H1 (cell line): ENCODE results near the gene ANO6. TPM values are rescaled to one million over a fixed set of nuclear protein-coding genes. Genes with fewer than 3 reads are reported as not detected.

Source experiments
- CTCF ChIA-PET: fragments of 300-600 bp; sonication (Branson Sonifier 250); formaldehyde crosslinking; loops from one replicate; lab custom pipeline; 2021; ENCODE audit not compliant: partially characterized antibody; lab: Charles Lee
- POLR2A ChIA-PET: fragments of 300-600 bp; sonication (Branson Sonifier 250); formaldehyde crosslinking; loops from one replicate; lab custom pipeline; 2021; ENCODE audit warnings: inconsistent platforms; ENCODE audit not compliant: partially characterized antibody; lab: Charles Lee
- DNase-seq, 2 experiments: peaks; one replicate each; pipeline versions ENCODE4 v3.0.0 to v3.0.0-alpha.2; 2010 to 2022; ENCODE audit warnings: low spot score in 2 of 2, low read depth in 1 of 2, mixed read lengths in 1 of 2
- FAIRE-seq: peaks from 2 replicates; lab custom pipeline; 2011; peaks lifted over from hg19 to GRCh38; lab: Jason Lieb, UNC
- H2AFZ ChIP-seq: 2 replicates; pipeline ENCODE4 v1.8.1; 2012; ENCODE audit warnings: low read length, inconsistent platforms
- H2AK5ac ChIP-seq: 2 replicates; pipeline ENCODE4 v1.6.1; 2013; ENCODE audit warnings: low read depth, low read length
- H2BK120ac ChIP-seq: replicated peaks from 2 replicates; pipeline ENCODE3; 2013; ENCODE audit warnings: low read depth, low read length, inconsistent platforms
- H2BK12ac ChIP-seq: 2 replicates; pipeline ENCODE4 v1.6.1; 2013; ENCODE audit warnings: low read depth, low read length
- H2BK15ac ChIP-seq: 2 replicates; pipeline ENCODE4 v1.6.1; 2013; ENCODE audit warnings: low read length
- H2BK20ac ChIP-seq: 2 replicates; pipeline ENCODE4 v1.6.1; 2013; ENCODE audit warnings: low read length
- H2BK5ac ChIP-seq: 2 replicates; pipeline ENCODE4 v1.6.1; 2013; ENCODE audit warnings: low read depth, low read length
- H3K14ac ChIP-seq: 2 replicates; pipeline ENCODE4 v1.6.1; 2013; ENCODE audit warnings: inconsistent platforms; ENCODE audit not compliant: insufficient read length
- H3K18ac ChIP-seq: 2 replicates; pipeline ENCODE4 v1.6.1; 2013; ENCODE audit warnings: low read length; ENCODE audit errors: extremely low read depth
- H3K23ac ChIP-seq: 2 replicates; pipeline ENCODE4 v1.6.1; 2013; ENCODE audit warnings: inconsistent platforms; ENCODE audit not compliant: insufficient read length
- H3K23me2 ChIP-seq: 2 replicates; pipeline ENCODE4 v1.6.1; 2013; ENCODE audit warnings: low read depth, low read length
- H3K27ac ChIP-seq: 2 replicates; pipeline ENCODE4 v1.6.1; 2011; ENCODE audit warnings: low read depth, low read length, inconsistent platforms
- H3K27me3 ChIP-seq, 4 experiments: replicated peaks in 1 of 4; 1 replicate in 1 of 4; 2 replicates in 3 of 4; pipeline versions ENCODE4 v1.6.1 to v1.8.1; 2011 to 2013; ENCODE audit warnings: low read length in 3 of 4, mild to moderate bottlenecking in 3 of 4, inconsistent platforms in 2 of 4, mixed read lengths in 2 of 4, moderate library complexity in 1 of 4; ENCODE audit not compliant: control insufficient read depth in 3 of 4, insufficient read depth in 3 of 4; ENCODE audit errors: extremely low read depth in 1 of 4
- H3K36me3 ChIP-seq, 4 experiments: 2 replicates each; pipeline versions ENCODE4 v1.6.1 to v1.8.1; 2011 to 2013; ENCODE audit warnings: mild to moderate bottlenecking in 4 of 4, low read length in 3 of 4, moderate library complexity in 2 of 4, control low read depth in 1 of 4, inconsistent platforms in 1 of 4; ENCODE audit not compliant: insufficient read depth in 4 of 4, control insufficient read depth in 2 of 4
- H3K4ac ChIP-seq: replicated peaks from 2 replicates; pipeline ENCODE3; 2013; ENCODE audit warnings: low read length, low read depth, mixed read lengths, inconsistent platforms; ENCODE audit not compliant: insufficient read length
- H3K4me1 ChIP-seq, 4 experiments: replicated peaks in 1 of 4; 1 replicate in 1 of 4; 2 replicates in 3 of 4; pipeline versions ENCODE4 v1.6.1 to v1.8.1; 2011 to 2013; ENCODE audit warnings: low read length in 3 of 4, inconsistent platforms in 2 of 4, mixed read lengths in 1 of 4; ENCODE audit not compliant: insufficient read depth in 4 of 4, control insufficient read depth in 3 of 4
- H3K4me2 ChIP-seq, 2 experiments: 2 replicates each; pipeline versions ENCODE4 v1.6.1 to v1.8.1; 2011 to 2013; ENCODE audit warnings: low read depth in 2 of 2, low read length in 2 of 2, control low read depth in 1 of 2, inconsistent platforms in 1 of 2, mild to moderate bottlenecking in 1 of 2; ENCODE audit not compliant: insufficient read depth in 1 of 2
- H3K4me3 ChIP-seq, 4 experiments: fragments of 200-600, 300-600 bp in 1 of 4; sonication (generic), shearing (Covaris generic), sonication (Bioruptor Twin) in 1 of 4; 2 replicates each; pipeline versions ENCODE4 v1.5.1 to v1.8.1; 2011 to 2016; ENCODE audit warnings: low read length in 4 of 4, low read depth in 3 of 4, control low read depth in 2 of 4, inconsistent platforms in 2 of 4, mild to moderate bottlenecking in 2 of 4, mixed read lengths in 1 of 4, moderate library complexity in 1 of 4; ENCODE audit not compliant: insufficient read depth in 2 of 4; ENCODE audit errors: extremely low read depth in 1 of 4
- H3K56ac ChIP-seq: replicated peaks from 2 replicates; pipeline ENCODE3; 2013; ENCODE audit warnings: low read depth, mild to moderate bottlenecking, mixed read lengths, low read length, inconsistent platforms; ENCODE audit not compliant: insufficient read length
- H3K79me1 ChIP-seq: 2 replicates; pipeline ENCODE4 v1.6.1; 2013; ENCODE audit warnings: low read depth, low read length, control low read depth
- H3K79me2 ChIP-seq, 2 experiments: 2 replicates each; pipeline versions ENCODE4 v1.6.1 to v1.8.1; 2012 to 2013; ENCODE audit warnings: low read length in 2 of 2, mild to moderate bottlenecking in 2 of 2, inconsistent platforms in 1 of 2; ENCODE audit not compliant: insufficient read depth in 2 of 2, control insufficient read depth in 1 of 2
- H3K9ac ChIP-seq, 4 experiments: replicated peaks in 1 of 4; 1 replicate in 1 of 4; 2 replicates in 3 of 4; pipeline versions ENCODE4 v1.6.1 to v1.8.1; 2011 to 2013; ENCODE audit warnings: low read depth in 3 of 4, low read length in 3 of 4, control low read depth in 2 of 4, mild to moderate bottlenecking in 2 of 4, moderate library complexity in 2 of 4, inconsistent platforms in 1 of 4; ENCODE audit errors: extremely low read depth in 1 of 4
- H3K9me3 ChIP-seq, 2 experiments: 2 replicates each; pipeline versions ENCODE4 v1.6.1 to v1.8.1; 2012 to 2013; ENCODE audit warnings: mild to moderate bottlenecking in 2 of 2, moderate library complexity in 2 of 2, control low read depth in 1 of 2, inconsistent platforms in 1 of 2, low read depth in 1 of 2, low read length in 1 of 2, mixed read lengths in 1 of 2; ENCODE audit not compliant: insufficient read depth in 2 of 2
- H4K20me1 ChIP-seq, 2 experiments: replicated peaks in 1 of 2; 2 replicates each; pipeline versions ENCODE3 to v1.8.1; 2011 to 2013; ENCODE audit warnings: inconsistent platforms in 2 of 2, low read length in 2 of 2, mild to moderate bottlenecking in 1 of 2; ENCODE audit not compliant: insufficient read depth in 2 of 2, control insufficient read depth in 1 of 2
- H4K5ac ChIP-seq: 2 replicates; pipeline ENCODE4 v1.6.1; 2013; ENCODE audit warnings: low read length, low read depth, mixed read lengths, inconsistent platforms; ENCODE audit not compliant: insufficient read length
- H4K8ac ChIP-seq: 2 replicates; pipeline ENCODE4 v1.8.0; 2013; ENCODE audit warnings: mild to moderate bottlenecking, moderate library complexity, low read length, inconsistent platforms; ENCODE audit not compliant: insufficient read depth; ENCODE audit errors: extremely low read depth
- H4K91ac ChIP-seq: replicated peaks from 2 replicates; pipeline ENCODE3; 2013; ENCODE audit warnings: low read length, mixed read lengths, inconsistent platforms; ENCODE audit not compliant: insufficient read length
- BCL11A ChIP-seq, 2 experiments: IDR thresholded peaks; one replicate each; pipeline ENCODE4 v1.6.1; 2011; ENCODE audit warnings: low read depth in 2 of 2, low read length in 2 of 2, mild to moderate bottlenecking in 2 of 2
- CBX5 ChIP-seq: fragments of 300-800, 300-1000 bp; sonication (generic); IDR thresholded peaks from 2 replicates; pipeline ENCODE4 v1.7.1; 2016; ENCODE audit warnings: antibody characterized with exemption, low read length, low read depth
- CHD1 ChIP-seq: IDR thresholded peaks from 2 replicates; pipeline ENCODE4 v1.6.1; 2012; ENCODE audit warnings: low read depth, low read length, improper control_type of control experiment
- E2F6 ChIP-seq: IDR thresholded peaks from 2 replicates; pipeline ENCODE4 v1.6.1; 2012; ENCODE audit warnings: inconsistent platforms
- EZH2 ChIP-seq: fragments of 200-600 bp; sonication (generic); IDR thresholded peaks from 2 replicates; pipeline ENCODE4 v1.7.1; 2012; ENCODE audit warnings: low read depth, mild to moderate bottlenecking, moderate library complexity, low read length, inconsistent platforms; ENCODE audit not compliant: severe bottlenecking
- GABPA ChIP-seq: IDR thresholded peaks from 2 replicates; pipeline ENCODE4 v1.6.1; 2011; ENCODE audit warnings: mild to moderate bottlenecking, low read length, moderate library complexity, borderline replicate concordance; ENCODE audit not compliant: insufficient read depth
- KDM4A ChIP-seq: IDR thresholded peaks from one replicate; pipeline ENCODE4 v1.7.1; 2012; ENCODE audit warnings: low read depth, mild to moderate bottlenecking, moderate library complexity, low read length, inconsistent platforms; ENCODE audit not compliant: severe bottlenecking
- MAFK ChIP-seq: IDR thresholded peaks from 2 replicates; pipeline ENCODE4 v1.6.1; 2012; ENCODE audit warnings: low read depth, mild to moderate bottlenecking, improper control_type of control experiment, low read length
- POLR2A ChIP-seq, 2 experiments: IDR thresholded peaks; 1 replicate in 1 of 2; 2 replicates in 1 of 2; pipeline ENCODE4 v1.6.1; 2011; ENCODE audit warnings: low read depth in 2 of 2, low read length in 2 of 2, mild to moderate bottlenecking in 2 of 2; ENCODE audit errors: control extremely low read depth in 1 of 2
- RAD21 ChIP-seq, 2 experiments: IDR thresholded peaks in 1 of 2; conservative IDR thresholded peaks in 1 of 2; 2 replicates each; pipeline ENCODE4 v1.6.1; 2011; ENCODE audit warnings: low read depth in 2 of 2, low read length in 2 of 2, improper control_type of control experiment in 1 of 2, inconsistent platforms in 1 of 2, mild to moderate bottlenecking in 1 of 2, moderate library complexity in 1 of 2
- RBBP5 ChIP-seq: IDR thresholded peaks from 2 replicates; pipeline ENCODE4 v1.7.1; 2012; ENCODE audit warnings: low read depth, mild to moderate bottlenecking, inconsistent platforms, low read length, moderate library complexity, borderline replicate concordance
- SIRT6 ChIP-seq: IDR thresholded peaks from one replicate; pipeline ENCODE4 v1.7.1; 2012; ENCODE audit warnings: low read length, inconsistent platforms
- SUZ12 ChIP-seq: fragments of 200-600 bp; sonication (generic); IDR thresholded peaks from 2 replicates; pipeline ENCODE4 v1.6.1; 2012; ENCODE audit warnings: mild to moderate bottlenecking, inconsistent platforms, low read length, moderate library complexity, mixed read lengths
- YY1 ChIP-seq: IDR thresholded peaks from 2 replicates; pipeline ENCODE4 v1.6.1; 2011; ENCODE audit warnings: low read depth, mild to moderate bottlenecking, low read length
- WGBS, 2 experiments: shearing (Covaris generic) in 1 of 2; methylation state at CpG; one replicate each; pipeline versions ENCODE4 v1.1.6 to v1.1.7; 2013 to 2015; ENCODE audit warnings: low lambda C conversion rate in 2 of 2, mixed read lengths in 2 of 2, inconsistent platforms in 1 of 2, low coverage in 1 of 2, missing lambda C conversion rate in 1 of 2; ENCODE audit not compliant: insufficient replicate concordance in 2 of 2, insufficient coverage in 1 of 2, insufficient read length in 1 of 2; ENCODE audit errors: extremely low coverage in 1 of 2, missing lambda C conversion rate in 1 of 2; 5-methylcytosine and 5-hydroxymethylcytosine counted together
- polyA plus RNA-seq, 7 experiments: library from polyadenylated mRNA; depleted of rRNA in 3 of 7; stranded (reverse) in 5 of 7; unstranded in 2 of 7; fragments of >200 nt in 5 of 7; fragments of 200-250 nt in 2 of 7; gene quantifications; 1 replicate in 5 of 7; 2 replicates in 1 of 7; 4 replicates in 1 of 7; pipeline versions ENCODE4 v1.2.1 to v1.2.3, GENCODE V29; 2011 to 2013; ENCODE audit warnings: missing spikeins in 2 of 7, mixed read lengths in 2 of 7
- total RNA-seq: library from RNA; stranded (reverse); fragmentation: NEBNext Ultra II Directional; extraction: Animal tissue kit (Norgen Biotek cat#: 25700); gene quantifications from 2 replicates; pipeline ENCODE4 v1.2.1, GENCODE V29; 2021

The ANO6 gene
- total and polyA plus RNA-seq, 2 of the 8 experiments (the other 6 are each of a cell fraction or from before 2014, with no cell fraction given) = 15.1 to 39.7 TPM

GRCh38 chr12:45411626-45412025 is 195.7 kb downstream of the ANO6 start:
- H2BK12ac ChIP-seq = no peak overlapping the region
- H2BK120ac ChIP-seq = no peak overlapping the region
- H4K5ac ChIP-seq = no peak overlapping the region
- no peak overlapping the region for H3K27ac ChIP-seq
- H3K9me3 ChIP-seq = no peaks in the 10 kb centered on the region
- no peak overlapping the region for H3K9ac ChIP-seq
- H3K79me1 ChIP-seq = 0 out of 2 replicates have a peak, but pooled peaks cover 3% of the 10 kb centered on the region
- H2BK15ac ChIP-seq = no peak overlapping the region
- H3K4me2 ChIP-seq = no peak overlapping the region
- H3K27me3 ChIP-seq = no peaks in the 10 kb centered on the region
- peaks cover 0 to 37% (median 22%) of the 10 kb centered on the region in 4 experiments; a peak in 6 of 8 replicates for H3K36me3 ChIP-seq
- 86% methylated on average over 7 of the region's 7 CpGs; no CpG with 5 or more reads in 1 of the 2 experiments for WGBS, 2 experiments
- no peak overlapping the region for H3K18ac ChIP-seq
- ChIA-PET POLR2A (no interaction called here), CTCF (interaction anchor here (1.2 to 1.5 kb wide), 2 partner anchors 52 to 132 kb away, joined by 4 to 6 read pairs; no protein-coding TSS in a partner anchor)
- H2BK20ac ChIP-seq = no peak overlapping the region
- no peak overlapping the region for H3K56ac ChIP-seq
- TF ChIP-seq MAFK = no peak
- no peak for TF ChIP-seq POLR2A (IDR thresholded peaks at IDR 0.05; ENCODE audit: control extremely low read depth in 1 of 2, low read depth in 2 of 2, low read length in 2 of 2)
- TF ChIP-seq BCL11A (IDR thresholded peaks at IDR 0.05; ENCODE audit: low read depth in 2 of 2, low read length in 2 of 2) = no peak
- no peak for TF ChIP-seq E2F6
- TF ChIP-seq KDM4A = no peak
- TF ChIP-seq CBX5 = no peak
- TF ChIP-seq EZH2 = no peak
- no peak for TF ChIP-seq RBBP5
- TF ChIP-seq YY1 = no peak
- TF ChIP-seq GABPA = no peak
- TF ChIP-seq RAD21 (IDR thresholded peaks at IDR 0.05 in 1 of 2, conservative IDR thresholded peaks at IDR 0.05 in 1 of 2; ENCODE audit: low read depth in 2 of 2, low read length in 2 of 2) = no peak
- TF ChIP-seq SUZ12 = no peak
- TF ChIP-seq SIRT6 = no peak
- TF ChIP-seq CHD1 = no peak
- no peaks in the 10 kb centered on the region for H3K79me2 ChIP-seq
- H2BK5ac ChIP-seq = no peak overlapping the region
- H4K8ac ChIP-seq = no peak overlapping the region
- H4K20me1 ChIP-seq = peaks cover 2 to 3% of the 10 kb centered on the region in 2 experiments
- no peak for DNase-seq
- H3K4ac ChIP-seq = no peak overlapping the region
- no peaks in the 10 kb centered on the region for H3K4me1 ChIP-seq
- H3K23me2 ChIP-seq = no peaks in the 10 kb centered on the region
- H3K4me3 ChIP-seq = no peak overlapping the region
- no peak overlapping the region for H3K14ac ChIP-seq
- no peak overlapping the region for H2AFZ ChIP-seq
- FAIRE-seq = no peak
- H2AK5ac ChIP-seq = no peak overlapping the region
- no peak overlapping the region for H3K23ac ChIP-seq
- H4K91ac ChIP-seq = no peak overlapping the region
